Measurements from ENCODE around the gene CABLES2.
A peak's percentile ranks its signal among the peaks of the same experiment; 100 is the strongest.

The CABLES2 gene

DNA sequence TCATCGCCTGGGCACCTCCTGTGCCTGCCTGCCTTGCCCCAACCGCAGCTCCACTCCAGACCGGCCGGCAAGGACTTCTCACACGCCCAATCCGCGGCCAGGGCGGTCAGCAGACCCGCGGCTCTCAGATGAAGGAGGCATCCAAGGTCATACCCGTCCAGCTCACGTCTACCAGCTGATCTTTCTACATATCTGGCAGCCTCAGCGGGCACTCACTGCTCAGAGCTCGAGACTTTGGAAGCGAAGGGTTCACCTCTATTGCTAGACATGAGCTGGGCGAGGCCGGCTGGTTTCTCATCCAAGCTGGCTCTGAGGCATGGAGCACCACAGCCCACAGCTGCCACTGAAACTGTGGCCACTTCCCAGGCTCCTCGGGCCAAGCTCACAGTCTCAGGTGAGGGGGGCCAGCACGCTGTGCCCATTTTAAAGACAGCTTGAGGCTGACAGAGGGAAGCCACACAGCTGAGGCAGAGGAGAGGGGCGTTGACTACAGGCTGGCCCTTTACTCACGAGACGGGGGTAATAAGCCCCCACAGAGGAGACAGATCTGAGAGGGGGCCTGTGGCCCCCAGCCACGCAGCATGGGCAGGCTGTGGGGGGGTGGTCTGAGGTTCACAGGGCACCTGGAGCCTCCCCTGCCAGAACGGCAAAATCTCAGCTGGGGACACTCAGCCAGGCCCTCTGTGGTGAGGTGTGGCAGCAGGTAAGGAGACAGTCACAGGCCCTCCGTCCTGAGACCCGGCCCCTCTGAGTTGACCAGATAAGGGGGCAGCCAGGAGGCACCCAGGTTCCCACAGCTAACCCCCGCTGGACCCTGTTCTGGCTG is 42.0 kb downstream of the CABLES2 start:
- Mint-ChIP-seq H3K36me3 (no peaks in the 10 kb centered on the region), H3K27me3 (peaks cover 1% of the 10 kb centered on the region), H3K27ac (peak overlapping the region; percentile 53), H3K4me3 (peak overlapping the region; percentile 67), H3K9me3 (no peaks in the 10 kb centered on the region), H3K4me1 (peaks cover 19% of the 10 kb centered on the region)
- DNase-seq (ENCODE audit: low spot score in 2 of 2) (no peak), ATAC-seq (ENCODE audit: low read depth) (no peak)

DNA sequence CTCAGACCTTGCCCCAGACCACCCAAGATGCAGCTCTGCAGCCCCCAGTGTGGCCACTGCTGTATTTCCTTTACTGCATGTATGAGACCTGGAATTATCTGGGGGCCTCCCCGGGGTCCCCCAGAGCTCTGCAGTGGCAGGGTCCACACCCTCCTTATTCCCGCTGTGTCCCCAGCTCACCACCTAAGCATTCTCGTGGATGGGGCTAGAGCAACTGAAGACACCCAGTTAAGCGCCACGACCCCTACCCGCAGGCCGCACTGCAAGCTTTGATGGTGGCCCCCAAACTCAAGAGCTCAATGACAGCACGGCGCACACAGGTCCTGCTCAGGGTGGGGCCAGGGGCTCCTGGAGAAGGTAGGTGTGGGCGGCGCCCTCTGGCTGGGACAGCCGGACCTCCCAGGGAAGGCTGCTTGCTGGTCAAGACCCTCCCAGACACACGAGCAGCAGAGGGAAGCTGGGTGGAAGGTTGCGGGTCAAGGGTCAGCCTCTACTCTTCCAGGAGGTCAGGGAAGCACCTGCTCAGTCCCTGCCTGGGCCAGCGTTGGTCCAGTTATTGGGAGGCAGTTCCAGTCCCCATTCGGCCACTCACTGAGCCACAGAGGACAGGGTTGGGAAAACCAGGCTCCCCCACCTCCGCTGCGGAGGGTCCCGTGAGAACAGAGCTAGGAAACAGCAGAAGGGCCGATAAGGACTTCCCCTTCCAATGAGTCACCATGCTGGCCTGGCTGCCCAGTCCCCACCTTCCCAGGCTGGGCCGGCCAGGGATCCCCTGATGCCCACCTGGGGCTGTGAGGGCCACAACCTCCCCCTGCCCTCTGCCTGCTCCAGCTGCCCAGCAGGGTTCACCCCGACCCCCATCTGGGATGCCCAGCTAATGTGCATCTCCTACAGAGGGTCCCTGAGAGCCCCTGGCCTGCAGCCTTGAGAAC is 42.9 kb downstream of the CABLES2 start:
- H3K27ac Mint-ChIP-seq: no peak overlapping the region
- DNase-seq (ENCODE audit: low spot score in 2 of 2): no peak
- ATAC-seq (ENCODE audit: low read depth): no peak
- H3K9me3 Mint-ChIP-seq: no peaks in the 10 kb centered on the region
- peaks cover 19% of the 10 kb centered on the region for H3K4me1 Mint-ChIP-seq
- H3K4me3 Mint-ChIP-seq: no peak overlapping the region
- peaks cover 1% of the 10 kb centered on the region for H3K27me3 Mint-ChIP-seq
- peaks cover 1% of the 10 kb centered on the region for H3K36me3 Mint-ChIP-seq

DNA sequence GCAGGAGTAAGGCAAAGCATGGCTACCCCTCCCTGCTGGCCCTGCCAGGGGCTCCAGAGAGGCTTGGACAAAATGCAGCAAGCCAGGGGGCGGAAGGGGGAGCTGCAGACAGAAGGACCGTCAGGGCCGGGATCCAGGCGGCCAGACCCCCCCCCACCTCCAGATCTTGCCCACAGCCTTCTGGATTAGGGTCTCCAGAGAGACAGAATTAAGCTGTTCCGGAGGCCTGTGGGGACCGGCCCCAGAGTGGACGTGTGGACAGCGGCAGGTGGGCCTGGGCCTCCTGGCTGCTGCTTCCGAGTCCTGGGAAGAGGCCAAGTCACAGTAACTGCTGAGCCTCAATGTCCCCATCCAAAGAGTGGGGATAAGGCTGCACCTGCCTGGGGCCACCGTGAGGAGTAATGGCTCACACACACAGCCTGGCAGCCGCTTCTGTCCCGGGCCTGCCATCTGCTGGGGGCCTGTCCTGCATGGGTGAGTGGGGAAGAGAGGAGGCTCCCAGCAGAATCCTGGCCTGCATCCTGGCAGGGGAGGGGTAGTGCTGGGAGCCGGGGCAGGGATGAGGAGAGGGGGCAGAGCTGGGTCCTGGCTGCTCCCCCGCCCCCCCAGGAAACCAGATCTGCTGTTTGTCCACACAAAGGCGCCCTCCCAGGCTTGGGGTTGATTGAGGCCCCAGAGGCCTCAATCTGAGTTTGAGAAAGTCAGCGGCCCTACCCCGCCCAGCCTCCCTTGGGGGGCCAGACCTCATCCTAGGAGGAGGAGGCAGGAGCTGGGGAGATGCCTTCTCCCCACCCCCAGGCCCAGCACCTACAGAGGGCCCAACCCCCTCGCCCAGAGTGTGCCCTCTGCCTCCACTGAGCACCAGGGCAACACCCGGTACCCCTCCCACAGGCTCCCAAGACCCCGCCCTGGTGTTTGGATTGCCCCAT is 43.8 kb downstream of the CABLES2 start:
- Mint-ChIP-seq H3K36me3 (peaks cover 1% of the 10 kb centered on the region), H3K27me3 (no peaks in the 10 kb centered on the region), H3K9me3 (no peaks in the 10 kb centered on the region), H3K4me3 (no peak overlapping the region), H3K4me1 (peaks cover 17% of the 10 kb centered on the region), H3K27ac (no peak overlapping the region)
- DNase-seq (ENCODE audit: low spot score in 2 of 2) (no peak), ATAC-seq (ENCODE audit: low read depth) (no peak)

DNA sequence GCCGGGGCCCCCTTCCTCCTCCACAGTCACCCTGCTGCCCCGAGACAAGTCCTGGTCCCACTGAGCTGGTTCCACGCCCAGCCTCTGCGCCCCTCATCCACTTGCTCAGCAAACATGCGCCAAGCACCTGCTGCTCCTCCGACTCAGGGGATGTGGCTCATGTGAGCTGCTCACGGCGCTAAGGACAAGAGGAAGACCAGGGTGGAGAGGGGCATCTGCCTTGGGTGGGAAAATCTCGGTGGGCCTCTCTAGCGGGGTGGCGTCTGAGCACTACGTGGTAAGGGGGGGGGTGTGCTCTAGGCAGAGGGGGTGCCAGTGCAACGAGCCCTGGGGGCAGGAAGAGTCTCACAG is 44.5 kb downstream of the CABLES2 start:
- no peak for ATAC-seq (ENCODE audit: low read depth)
- Mint-ChIP-seq H3K27me3 (no peaks in the 10 kb centered on the region), H3K27ac (no peak overlapping the region), H3K4me3 (no peak overlapping the region), H3K4me1 (peaks cover 14% of the 10 kb centered on the region), H3K36me3 (peaks cover 1% of the 10 kb centered on the region), H3K9me3 (no peaks in the 10 kb centered on the region)
- DNase-seq (ENCODE audit: low spot score in 2 of 2): no peak

DNA sequence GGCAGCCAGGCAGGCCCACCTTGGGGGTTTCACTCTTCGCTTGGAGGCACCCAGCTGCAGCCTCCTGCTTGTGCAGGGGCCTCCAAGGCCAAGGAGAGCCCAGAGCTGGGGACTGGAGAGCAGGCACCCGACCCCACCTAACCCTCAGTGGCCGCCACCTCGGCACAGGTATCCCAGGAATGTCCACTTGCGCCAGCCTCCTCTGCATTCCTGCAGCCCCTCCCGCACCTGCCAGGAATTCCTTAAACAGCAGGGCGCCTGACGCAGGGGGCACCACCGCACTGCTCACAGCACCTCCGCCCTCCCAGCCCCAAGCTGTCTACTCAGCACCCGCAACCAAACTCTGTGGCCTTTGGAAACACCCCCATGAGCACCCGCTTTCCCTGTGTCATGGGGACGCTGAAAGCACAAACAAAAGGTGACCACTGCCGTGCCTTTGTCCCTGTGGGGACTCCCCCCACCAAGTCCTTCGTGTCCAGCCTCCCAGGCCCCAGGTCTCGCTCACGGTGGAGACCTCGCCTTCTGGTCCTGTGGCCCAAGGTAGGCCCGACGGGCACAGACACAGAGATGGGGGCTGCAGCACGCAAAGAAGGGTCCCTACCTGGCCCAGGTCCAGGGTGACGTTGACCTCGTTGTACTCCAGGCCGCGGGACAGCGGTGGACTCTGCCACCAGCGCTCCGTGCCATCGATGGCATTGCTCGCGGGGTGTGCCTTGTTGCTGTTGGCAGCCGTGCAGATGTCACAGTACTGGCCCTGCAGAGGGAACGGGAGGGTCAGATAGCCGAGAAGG is 45.1 kb downstream of the CABLES2 start:
- no peak overlapping the region for H3K4me3 Mint-ChIP-seq
- no peaks in the 10 kb centered on the region for H3K9me3 Mint-ChIP-seq
- H3K27ac Mint-ChIP-seq: no peak overlapping the region
- no peaks in the 10 kb centered on the region for H3K27me3 Mint-ChIP-seq
- ATAC-seq (ENCODE audit: low read depth) (no peak), DNase-seq (ENCODE audit: low spot score in 2 of 2) (no peak)
- peaks cover 13% of the 10 kb centered on the region for H3K4me1 Mint-ChIP-seq
- H3K36me3 Mint-ChIP-seq: peaks cover 1% of the 10 kb centered on the region

DNA sequence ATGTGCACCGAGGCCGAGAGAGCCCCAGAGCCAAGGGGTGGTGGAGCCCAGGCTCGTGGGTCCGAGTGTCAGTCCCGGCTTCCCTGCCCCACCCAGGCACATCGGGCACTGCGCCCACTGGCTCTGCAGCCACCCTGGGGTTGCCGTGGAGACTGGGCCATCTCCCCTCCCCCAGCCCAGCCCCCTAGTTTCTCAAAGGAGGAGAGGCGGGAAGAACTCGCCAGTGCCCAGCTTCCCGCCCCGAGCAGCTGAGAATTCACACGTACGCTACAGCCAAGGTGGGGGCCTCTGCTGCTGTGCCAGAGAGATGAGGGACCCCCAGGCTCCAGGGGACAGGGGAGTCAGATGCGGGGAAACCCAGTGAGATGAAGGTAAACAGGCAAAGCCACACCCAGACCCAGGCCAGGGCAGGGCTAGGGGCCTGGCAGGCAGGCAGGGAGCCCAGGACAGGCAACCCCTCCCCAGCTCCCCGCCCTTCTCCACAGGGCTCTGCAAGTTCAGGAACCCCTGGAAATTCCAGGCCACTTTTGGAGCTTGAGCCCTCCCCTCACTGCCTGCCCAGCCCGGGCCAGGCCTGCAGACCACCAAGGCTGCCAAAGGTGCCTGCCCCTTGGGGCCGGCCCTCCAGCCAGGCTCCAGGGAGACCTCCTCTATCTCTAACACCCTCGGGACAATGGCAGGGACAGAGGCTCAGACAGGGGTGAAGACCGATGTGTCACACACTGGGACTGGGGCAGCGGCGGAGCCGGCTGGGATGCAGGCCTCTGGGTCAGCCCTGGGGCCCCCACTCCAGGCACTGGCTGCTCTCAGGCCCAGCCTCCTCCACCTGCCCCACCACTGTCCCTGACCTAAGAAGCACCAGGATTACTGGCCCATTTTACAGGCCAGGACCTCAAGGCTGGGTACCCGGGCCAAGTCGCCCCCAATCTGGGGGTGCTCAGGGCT is 46.0 kb downstream of the CABLES2 start:
- ATAC-seq (ENCODE audit: low read depth) (no peak), DNase-seq (ENCODE audit: low spot score in 2 of 2) (no peak)
- Mint-ChIP-seq H3K9me3 (no peaks in the 10 kb centered on the region), H3K4me1 (peaks cover 13% of the 10 kb centered on the region), H3K36me3 (peaks cover 1% of the 10 kb centered on the region), H3K27ac (no peak overlapping the region), H3K27me3 (no peaks in the 10 kb centered on the region), H3K4me3 (no peak overlapping the region)

DNA sequence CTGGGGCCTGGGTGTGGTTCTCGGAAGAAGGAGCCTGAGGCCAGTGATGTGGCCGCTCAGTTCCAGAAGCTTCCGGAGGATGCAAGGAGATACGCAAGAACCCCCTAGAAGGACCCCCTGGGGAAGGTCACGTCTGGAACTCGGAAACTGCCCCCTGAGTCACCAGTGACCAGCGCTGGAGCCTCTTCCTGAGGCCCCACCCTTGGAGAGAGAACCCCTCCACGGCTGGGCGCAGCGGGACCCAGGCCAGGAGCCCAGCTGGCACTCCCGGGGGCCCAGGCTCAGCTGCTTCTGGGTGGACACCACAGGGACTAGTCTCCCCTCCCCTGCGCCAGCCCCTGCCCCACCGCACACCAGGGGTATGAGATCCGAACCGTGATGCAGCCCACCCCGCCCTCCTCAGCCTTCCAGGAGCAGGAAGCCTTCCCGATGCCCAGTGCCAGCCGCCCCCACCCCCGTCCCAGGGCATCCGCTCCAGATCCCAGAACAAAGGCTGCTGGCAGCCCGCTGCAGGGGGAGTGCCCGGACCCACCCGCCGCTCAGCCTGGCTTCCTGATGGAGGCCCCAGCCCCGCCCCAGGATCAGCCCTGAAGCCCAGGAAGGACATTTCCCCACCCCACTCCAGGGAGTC is 47.5 kb downstream of the CABLES2 start:
- ATAC-seq (ENCODE audit: low read depth) (no peak), DNase-seq (ENCODE audit: low spot score in 2 of 2) (no peak)
- Mint-ChIP-seq H3K27ac (no peak overlapping the region), H3K27me3 (no peaks in the 10 kb centered on the region), H3K4me3 (no peak overlapping the region), H3K9me3 (no peaks in the 10 kb centered on the region), H3K4me1 (peaks cover 10% of the 10 kb centered on the region), H3K36me3 (peaks cover 1% of the 10 kb centered on the region)

DNA sequence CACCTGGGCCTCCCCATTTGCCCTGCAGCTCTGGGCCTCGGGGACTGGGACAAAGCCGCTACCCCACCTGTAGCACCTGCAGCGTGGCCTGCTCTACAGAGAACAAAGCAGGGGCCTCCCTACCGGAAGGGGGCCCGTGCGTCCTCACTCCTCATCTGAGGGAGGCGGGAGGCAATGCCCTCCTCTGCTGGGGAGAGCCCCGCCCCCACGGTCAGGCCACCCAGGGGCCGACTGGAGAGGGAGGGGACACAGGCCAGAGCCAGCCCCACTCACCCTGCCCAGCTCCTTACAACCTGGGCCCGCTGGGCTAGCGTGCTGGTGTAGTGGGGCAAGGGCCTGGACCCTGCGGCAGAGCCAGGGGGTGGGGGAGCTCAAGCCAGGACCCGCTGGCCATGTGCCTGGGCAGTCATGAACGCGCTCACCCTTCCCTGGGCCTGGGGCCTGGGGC is 48.0 kb downstream of the CABLES2 start:
- ATAC-seq (ENCODE audit: low read depth): no peak
- Mint-ChIP-seq H3K27ac (no peak overlapping the region), H3K27me3 (no peaks in the 10 kb centered on the region), H3K9me3 (no peaks in the 10 kb centered on the region), H3K4me1 (peaks cover 9% of the 10 kb centered on the region), H3K36me3 (peaks cover 1% of the 10 kb centered on the region), H3K4me3 (no peak overlapping the region)
- no peak for DNase-seq (ENCODE audit: low spot score in 2 of 2)

DNA sequence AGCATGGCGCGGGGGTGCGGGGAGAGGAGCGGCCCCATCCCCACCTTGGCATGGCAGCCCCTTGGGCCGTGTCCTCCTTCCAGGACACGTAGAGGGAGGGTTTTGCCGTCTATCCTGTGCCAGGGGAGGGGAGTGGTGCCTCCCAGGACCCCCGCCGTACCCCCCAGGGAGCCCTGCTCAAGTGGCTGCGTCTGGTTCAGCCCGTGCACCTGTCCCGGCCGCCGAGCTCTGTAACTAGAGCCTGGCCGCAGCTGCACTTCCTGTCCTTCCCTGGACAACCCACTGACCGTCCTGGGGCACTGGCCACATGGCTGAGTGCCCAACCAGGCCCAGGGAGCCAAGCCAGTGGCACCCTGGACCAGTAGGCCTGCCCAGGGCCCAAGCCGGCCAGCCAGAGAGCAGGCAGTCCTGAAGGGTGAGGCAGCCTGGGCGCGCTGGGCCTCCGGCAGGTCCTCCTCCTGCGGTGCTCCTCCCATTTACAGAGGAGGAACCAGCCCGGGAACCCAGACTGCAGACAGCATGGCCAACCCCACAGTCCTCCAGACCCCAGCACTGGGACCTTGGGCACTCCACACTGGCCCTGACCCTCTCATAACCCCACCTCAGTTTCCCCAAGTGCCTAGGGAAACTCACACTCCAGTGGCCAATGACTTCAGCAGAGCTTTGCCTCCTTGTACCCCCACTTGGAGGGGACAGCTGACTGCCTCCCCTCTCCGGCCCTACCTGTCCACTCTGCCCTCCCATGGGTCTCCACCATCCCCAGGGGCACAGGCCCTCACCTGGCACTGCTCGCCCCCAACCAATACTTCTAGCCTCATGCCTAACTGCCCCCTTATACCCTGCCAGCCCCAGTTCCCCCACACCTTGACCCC is 48.7 kb downstream of the CABLES2 start:
- H3K27me3 Mint-ChIP-seq: no peaks in the 10 kb centered on the region
- DNase-seq (ENCODE audit: low spot score in 2 of 2): no peak
- no peak overlapping the region for H3K4me3 Mint-ChIP-seq
- H3K4me1 Mint-ChIP-seq: peaks cover 7% of the 10 kb centered on the region
- no peak overlapping the region for H3K27ac Mint-ChIP-seq
- H3K36me3 Mint-ChIP-seq: peaks cover 1% of the 10 kb centered on the region
- no peaks in the 10 kb centered on the region for H3K9me3 Mint-ChIP-seq
- no peak for ATAC-seq (ENCODE audit: low read depth)

DNA sequence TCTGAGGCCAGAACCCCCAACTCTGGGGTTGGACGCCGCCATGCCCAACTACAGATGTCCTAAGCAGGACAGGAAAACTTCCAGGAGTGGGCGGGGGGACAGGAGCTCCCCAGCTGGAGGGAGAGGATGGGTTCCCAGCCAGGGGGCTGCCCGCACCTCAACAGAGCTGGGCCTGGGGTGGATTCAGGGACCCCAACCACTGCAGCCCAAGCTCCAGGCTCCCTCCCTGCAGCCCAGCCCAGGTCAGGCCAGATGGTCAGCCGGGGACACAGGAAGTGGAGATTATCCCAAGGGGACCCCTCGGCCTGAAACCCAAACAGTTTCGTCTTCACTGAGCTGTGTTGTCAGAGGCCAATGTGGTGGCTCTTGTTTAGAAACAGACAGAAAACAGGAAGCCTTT is 49.4 kb downstream of the CABLES2 start:
- H3K36me3 Mint-ChIP-seq: peaks cover 1% of the 10 kb centered on the region
- H3K9me3 Mint-ChIP-seq: no peaks in the 10 kb centered on the region
- no peak overlapping the region for H3K27ac Mint-ChIP-seq
- no peaks in the 10 kb centered on the region for H3K27me3 Mint-ChIP-seq
- no peak for ATAC-seq (ENCODE audit: low read depth)
- DNase-seq (ENCODE audit: low spot score in 2 of 2): no peak
- H3K4me1 Mint-ChIP-seq: peaks cover 6% of the 10 kb centered on the region
- H3K4me3 Mint-ChIP-seq: no peak overlapping the region

DNA sequence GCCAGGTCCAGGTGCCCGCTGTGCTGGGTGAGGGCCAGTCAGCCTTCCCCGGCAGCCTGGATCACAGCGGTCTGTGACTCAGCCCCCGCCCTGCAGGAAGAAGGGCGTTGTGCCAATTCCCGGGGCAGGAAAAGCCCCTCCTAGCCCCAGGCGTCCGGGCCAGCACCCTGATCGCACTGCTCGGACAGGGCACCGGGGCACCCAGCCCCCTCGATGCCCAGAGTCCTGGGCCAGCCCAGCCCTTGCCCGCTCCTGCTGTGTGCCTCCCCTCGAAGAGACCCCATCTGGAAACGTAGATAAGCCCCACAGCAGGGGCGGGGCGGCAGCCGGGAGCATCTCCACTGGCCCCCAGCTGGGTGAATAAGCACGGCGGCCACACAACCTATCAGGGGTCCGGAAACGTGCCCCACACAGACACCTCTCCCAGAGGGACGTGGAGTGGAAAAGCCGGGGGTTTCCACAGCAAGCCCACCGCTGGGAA is 49.9 kb downstream of the CABLES2 start:
- H3K4me1 Mint-ChIP-seq: peaks cover 4% of the 10 kb centered on the region
- H3K27me3 Mint-ChIP-seq: no peaks in the 10 kb centered on the region
- no peaks in the 10 kb centered on the region for H3K9me3 Mint-ChIP-seq
- H3K36me3 Mint-ChIP-seq: peaks cover 4% of the 10 kb centered on the region
- H3K27ac Mint-ChIP-seq: no peak overlapping the region
- no peak overlapping the region for H3K4me3 Mint-ChIP-seq
- no peak for ATAC-seq (ENCODE audit: low read depth)
- no peak for DNase-seq (ENCODE audit: low spot score in 2 of 2)

Measured in memory B cell (primary cell).